HG03558 (cell line): ENCODE measurements around the gene FAHD1.

ENCODE experiments used
- ATAC-seq: cut with Tn5 transposase; IDR thresholded peaks from one replicate; pipeline ENCODE4 v1.9.1; 2021; ENCODE audit warnings: moderate number of reproducible peaks; ENCODE audit not compliant: unreplicated experiment; ENCODE audit errors: extremely low read depth

FAHD1 gene

DNA sequence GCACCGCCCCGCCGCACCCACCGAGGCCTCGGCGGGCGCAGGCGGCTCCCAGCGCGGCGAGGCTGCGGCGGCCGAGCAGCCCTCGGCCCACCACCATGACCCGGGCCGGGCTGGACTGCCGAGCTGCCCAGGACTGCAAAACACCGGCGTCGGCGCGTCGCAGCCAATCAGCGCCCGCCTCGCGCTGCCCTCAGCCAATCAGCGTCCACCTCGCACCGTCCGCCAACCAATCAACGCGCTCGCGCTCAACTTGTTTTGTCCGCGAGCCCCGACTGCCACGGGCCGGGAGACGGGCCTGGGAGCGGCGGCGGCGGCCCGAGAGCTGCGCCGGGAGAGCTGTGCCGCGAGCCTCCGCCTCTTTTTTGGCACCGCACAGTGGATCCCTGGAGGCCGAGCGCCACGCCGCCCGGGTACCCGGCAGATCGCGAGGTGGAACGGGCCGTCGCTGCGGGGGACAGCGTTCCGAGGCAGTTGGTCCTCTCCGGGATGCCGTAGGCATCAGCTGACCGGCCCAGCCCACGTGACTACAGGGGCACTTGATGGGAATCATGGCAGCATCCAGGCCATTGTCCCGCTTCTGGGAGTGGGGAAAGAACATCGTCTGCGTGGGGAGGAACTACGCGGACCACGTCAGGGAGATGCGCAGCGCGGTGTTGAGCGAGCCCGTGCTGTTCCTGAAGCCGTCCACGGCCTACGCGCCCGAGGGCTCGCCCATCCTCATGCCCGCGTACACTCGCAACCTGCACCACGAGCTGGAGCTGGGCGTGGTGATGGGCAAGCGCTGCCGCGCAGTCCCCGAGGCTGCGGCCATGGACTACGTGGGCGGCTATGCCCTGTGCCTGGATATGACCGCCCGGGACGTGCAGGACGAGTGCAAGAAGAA lies at the start of gene FAHD1, which contains the start of gene HAGH:
Gene FAHD1, plus strand, starts transcription at position 516 of the 883 bp plus-strand sequence. Its CDS starts 33 bp downstream, at position 549.
Gene HAGH, minus strand, starts transcription at position 135 of the 883 bp plus-strand sequence. Its CDS starts 38 bp downstream, at position 97.
- peak; percentile 57 for ATAC-seq

DNA sequence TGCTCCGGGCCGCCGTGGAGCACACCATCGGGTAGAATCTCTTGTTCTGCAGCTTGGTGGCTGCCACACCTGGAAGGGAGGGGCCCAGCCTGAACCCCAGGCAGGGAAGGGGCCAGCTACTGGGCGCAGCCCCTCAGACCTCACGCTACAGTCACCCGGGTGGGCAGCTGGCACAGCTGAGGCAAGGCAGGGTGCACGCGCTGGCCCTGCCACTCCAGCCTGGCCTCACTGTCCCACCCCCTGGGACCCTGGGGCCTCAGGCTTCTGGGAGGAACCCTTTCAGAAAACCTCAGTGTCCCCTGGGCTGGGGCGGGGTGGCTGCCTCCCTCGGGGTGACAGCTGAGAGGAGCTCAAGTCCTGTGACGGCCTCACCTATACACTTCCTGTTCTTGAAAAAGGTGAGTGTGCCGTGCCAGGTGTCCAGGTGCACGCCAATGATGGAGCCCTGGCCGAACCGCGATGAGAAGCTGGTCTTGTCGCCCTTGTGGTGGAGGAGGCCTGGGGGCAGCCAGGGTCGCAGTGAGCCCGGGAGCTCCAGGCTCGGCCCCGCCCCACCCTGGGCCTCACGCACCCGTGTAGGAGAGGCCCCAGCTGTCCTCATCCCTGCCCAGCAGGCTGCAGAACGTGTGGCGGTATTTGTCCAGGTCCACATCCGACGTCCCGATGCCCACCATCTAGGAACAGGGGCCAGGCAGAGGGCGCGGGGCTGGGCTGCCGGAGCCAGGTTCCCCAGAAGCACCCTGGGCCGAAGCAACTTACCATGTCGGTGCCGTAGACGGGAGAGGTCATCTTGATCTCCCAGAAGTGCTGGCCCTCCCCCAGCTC lies 49.4 kb upstream of the FAHD1 start:
- ATAC-seq: no peak

DNA sequence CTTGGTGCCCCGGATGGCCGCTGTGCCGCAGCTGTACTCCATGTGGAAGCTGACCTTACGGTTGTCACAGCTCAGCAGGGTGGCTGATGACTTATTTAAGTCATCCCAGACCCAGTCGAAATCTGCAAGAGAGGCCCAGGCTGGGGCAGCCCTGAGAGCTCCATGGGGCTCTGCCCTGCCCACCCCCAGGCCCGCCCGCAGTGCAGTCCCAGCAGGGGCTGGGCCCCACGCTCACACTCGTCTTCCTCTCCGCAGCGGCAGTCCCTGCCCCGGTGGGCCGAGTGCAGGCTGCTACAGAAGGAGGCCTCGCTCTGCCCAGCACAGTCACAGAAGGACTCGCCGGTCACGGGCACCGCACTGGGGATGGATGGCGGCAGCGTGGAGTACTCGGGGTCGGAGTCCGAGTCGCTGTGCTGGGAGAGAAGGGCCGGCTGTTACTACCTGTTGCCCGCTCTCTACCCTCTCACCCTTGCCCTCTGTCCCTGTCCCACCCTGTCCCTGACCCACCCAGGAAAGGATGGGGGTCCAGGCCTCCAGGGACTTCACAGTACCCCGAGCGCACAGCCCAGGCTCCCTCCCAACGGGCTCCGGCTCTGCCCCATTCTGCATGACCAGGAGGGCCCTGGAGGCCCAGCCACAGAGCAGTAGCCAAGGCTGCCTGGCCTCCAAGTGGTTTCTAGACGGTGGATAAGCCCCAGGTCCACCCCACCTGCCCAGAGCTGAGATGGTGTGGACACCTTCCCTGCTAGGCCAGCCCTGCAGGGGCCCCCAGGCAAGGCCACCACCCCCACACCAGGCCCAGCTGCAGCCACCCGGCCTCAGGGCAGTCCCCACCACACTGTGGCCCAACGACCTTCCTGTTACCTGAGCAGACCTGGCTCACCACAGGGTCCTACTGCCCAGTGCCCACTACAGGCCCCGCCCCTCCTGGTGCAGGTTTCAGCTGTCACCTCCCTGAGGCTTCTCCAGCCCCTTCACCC lies 48.5 kb upstream of the FAHD1 start:
- ATAC-seq: no peak

DNA sequence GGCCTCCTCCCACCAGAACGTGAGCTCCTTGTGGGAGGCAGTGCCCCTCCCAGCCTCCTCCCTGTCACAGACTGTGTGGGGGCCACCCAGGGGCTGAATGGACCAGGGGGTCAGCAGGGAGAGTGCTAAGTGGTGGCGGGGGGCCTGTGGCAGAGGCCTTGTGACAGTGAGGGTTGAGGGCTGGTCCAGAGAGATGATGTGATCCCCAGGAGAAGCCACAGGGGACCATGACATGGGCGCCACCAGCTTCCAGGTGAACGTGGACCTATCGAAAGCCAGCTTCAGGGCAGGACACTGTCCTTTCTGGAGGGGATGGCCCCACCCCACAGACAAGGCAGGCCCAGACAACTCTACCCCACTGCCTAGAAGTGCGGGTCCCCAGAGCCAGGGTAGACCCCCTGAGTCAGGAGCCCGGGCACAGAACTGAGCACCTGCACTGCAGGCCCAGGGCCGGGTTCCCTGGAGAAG lies 47.7 kb upstream of the FAHD1 start:
- ATAC-seq: no peak

DNA sequence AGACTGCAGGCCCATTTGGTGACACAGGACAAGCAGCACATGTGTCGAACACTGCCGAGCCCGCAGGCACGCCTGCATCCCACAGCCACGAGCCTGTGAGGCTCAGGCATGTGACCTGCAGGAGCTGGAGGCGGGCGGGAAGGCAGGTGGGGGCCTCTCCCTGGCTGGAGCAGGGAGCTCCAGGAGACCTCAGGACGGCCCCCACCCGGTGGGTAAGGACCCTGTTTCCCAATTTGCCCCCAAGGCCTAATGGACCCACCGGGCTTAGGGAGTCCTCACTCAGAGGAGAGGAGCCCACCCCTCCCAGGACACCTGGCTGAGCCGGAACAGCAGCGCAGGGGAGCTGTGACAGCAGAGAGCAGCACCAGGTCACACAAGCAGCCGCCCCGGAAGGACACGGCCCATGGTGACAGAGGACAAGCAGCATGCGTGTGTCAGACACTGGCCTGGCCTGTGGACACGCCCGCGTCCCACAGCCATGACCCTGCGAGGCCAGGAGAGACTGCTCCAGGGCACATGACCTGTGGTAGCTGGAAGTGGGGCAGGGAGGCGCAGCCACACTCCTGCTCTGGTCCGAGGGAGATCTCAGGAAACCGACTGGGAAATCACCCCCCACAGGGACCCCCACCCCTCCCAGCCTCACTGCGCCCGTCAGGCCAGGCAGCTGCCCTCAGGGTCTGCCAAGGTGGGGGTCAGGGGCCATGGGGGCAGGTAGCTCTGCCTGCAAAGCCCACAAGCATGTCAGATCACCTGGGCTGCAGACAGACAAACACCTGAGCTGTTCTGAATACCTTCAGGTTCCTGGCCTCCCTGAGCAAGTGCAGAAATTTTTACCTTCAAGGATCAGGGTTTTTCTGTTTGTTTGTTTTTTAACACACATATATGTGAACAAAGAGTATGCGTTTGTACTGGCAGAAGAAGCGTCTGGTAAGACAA lies 47.0 kb upstream of the FAHD1 start:
- no peak for ATAC-seq

DNA sequence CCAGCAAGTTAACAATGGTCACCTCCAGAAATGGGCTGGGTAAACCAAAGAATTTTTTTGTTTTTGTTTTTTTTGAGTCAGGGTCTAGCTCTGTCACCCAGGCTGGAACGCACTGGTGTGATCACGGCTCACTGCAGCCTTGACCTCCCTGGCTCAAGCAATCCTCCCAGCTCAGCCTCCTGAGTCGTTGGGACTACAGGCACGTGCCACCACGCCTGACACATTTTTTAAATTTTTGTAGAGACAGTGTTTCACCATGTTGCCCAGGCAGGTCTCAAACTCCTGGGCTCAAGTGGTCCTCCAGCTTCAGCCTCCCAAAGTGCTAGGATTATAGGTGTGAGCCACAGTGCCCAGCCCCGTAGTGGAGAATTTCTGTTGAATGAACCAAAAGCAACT lies 46.3 kb upstream of the FAHD1 start:
- no peak for ATAC-seq

DNA sequence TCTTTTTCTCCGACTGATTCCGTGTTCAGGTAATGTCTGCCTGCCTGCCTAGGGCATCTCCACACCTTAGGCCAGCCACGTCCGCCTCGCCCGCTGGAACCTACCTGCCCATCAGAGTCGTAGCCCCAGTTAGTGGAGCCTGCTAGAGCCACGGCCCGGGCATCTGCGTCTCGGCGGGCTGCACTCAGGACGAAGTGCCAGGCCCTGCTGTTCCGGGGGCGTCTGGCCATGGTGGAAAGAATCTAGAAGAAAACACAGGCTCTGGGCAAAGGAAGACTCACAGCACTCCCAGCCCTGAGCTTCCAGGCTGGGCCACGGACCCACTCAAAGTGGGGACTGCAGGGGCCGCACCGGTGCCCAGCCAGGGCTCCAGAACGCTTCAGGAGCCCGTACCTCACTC lies 45.8 kb upstream of the FAHD1 start:
- no peak for ATAC-seq

DNA sequence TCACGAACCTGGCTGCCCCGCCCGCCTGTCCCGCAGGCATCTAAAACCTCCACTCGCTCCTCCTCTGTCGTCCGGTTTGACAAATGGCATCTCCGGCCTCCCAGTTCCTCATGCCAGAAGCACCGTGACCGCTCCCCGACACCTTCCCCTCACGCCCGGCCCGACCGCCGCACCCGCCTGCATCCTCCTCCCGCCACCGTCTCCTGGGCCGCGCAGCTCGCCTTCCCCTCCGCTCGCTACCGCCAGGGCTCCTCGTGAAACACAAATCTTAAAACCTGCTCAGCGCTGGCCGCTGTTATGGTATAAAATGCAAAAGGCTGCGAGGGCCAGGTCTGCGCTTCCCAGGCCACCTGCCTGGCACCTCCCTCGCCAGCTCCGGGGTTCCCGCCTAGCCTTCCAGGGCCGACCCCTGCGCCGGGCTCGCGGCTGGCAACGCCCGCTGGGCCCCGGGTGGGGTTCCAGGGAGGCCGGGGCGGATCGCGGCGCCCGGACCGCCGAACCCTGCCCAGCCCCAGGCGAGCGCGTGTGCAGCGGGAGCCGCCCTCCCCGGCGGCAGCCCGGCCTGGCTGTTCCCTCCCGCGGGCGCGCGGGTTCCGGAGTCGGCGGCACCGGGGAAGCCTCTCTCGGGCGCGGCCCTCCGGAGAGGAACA lies 45.1 kb upstream of the FAHD1 start:
- no peak for ATAC-seq

DNA sequence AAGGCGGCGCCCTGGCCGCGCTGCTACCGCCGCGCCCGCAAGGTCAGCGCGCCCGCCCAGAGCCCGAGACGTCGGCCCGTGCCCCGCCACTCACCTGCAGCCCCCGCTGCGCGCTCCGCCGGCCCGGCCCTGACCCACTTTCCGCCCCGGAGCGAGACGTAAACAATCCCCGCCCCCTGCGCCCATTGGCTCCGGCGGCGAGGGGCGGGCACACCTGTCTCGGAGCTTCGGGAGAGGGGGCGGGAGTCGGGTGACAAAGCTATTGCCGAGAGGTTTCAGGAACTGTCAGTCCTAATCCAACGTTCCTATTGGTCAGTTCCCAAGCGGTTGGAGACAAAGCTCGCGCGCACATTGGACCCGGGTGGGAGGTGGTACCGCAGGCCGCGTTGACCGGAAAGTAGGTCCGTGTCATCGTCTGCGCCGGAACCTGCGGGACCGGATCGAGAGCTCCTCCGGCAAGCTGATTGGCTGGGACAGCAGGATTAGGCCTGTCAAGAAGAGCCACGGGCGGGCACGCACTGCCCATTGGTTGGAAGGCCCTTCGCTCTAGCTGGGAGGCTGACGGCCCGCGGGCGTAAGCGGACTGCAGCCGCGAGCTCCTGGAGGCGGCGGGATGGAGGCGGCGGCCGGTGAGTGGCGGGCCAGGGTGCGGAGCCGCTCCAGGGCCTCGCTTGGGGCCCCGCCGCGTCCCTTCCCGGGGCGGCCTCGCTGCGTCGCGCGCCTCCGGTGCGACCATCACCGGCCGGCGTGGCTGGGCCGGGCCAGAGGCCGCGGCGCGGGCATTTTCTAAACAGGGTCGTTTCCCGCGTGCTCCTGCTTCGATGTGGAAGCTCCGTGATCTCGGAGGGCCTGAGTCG lies 44.4 kb upstream of the FAHD1 start, which contains the start of the genes NUBP2 and SPSB3:
Gene NUBP2, plus strand, starts transcription at position 553 of the 857 bp plus-strand sequence. Its CDS starts 61 bp downstream, at position 614.
Gene SPSB3, minus strand, starts transcription at position 164 of the 857 bp plus-strand sequence. CDS start 1,088 bp downstream, outside the sequence.
- peak; percentile 69 for ATAC-seq

DNA sequence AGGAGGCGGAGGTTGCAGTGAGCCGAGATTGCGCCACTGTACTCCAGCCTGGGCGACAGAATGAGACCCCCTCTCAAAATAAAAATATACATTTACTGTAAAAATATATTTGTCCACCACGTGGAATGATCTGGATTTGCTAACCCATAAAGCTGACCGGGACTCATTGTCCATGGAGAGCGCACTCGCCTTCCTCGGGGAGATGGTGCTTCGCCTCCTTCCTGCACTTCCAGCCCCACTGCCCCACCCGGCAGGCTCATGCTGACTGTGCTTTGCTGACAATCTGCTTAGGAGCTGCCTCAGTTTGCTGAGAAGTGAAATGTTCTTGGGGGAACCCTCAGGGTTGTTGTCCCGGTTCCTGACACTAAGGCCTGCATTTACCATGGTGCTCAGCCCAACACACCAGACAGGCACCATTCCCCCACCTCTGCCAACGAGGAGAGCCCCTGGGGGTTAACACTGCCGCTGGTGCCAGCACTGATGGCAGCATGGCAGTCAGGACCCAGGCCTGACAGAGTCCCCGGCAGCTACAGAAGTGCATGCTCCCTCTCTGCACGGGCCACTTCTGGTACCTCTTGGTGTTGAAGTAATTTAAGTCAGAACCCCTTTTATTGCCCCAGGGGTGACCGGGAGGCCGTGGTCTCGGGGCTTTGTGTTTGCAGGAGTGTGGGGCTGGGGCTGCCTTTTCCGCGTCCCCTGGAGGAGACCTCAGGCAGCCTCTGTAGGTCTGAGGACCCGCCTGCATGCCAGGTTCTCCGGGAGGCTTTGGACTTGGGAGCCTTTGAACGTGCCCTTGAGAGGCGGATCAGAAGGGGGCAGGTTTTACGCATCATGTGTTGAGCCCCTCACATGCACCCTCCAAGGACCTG lies 41.8 kb upstream of the FAHD1 start:
- no peak for ATAC-seq

DNA sequence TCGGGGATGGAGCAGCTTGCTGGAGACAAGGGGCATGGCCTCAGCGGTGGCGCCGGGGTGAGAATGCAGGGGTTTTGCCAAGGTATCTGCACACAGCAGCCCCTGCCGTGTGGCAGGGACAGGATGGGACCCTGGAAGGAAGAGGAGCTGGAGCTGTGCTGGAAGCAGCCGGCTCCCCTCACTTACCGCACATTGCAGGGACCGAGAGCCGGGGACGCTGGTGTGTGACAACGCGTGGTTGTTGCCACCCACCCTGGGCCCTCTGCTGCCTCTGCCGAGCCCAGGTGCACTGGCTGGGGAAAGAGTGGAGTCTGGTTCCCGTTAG lies 41.2 kb upstream of the FAHD1 start:
- no peak for ATAC-seq

DNA sequence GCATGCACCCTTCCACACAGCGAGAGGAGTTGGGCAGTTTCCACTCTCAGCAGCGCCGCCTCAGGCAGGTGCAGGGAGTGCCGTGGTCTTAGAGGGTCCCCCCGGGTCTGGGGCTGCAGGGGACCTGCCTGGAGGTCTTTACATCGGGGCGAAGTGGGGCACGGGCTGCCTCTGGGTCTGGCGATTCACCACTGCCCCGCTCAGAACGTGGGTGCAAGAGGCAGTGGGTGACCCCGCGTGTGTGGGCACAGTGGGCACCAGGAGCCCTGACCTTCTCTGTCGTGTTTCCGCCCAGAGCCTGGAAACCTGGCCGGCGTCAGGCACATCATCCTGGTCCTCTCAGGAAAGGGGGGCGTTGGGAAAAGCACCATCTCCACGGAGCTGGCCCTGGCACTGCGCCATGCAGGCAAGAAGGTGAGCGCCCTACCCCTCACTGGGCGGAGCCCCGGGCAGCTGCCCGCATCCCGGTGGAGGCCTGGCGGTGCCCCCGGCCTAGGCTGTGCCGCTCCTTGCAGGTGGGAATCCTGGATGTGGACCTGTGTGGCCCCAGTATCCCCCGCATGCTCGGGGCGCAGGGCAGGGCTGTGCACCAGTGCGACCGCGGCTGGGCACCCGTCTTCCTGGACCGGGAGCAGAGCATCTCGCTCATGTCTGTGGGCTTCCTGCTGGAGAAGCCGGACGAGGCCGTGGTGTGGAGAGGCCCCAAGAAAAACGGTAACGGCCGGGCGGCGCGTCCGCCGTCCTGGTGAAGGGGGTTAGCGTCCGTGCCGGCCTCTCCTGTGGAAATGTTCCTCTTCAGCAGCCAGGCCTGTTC lies 40.6 kb upstream of the FAHD1 start:
- no peak for ATAC-seq

DNA sequence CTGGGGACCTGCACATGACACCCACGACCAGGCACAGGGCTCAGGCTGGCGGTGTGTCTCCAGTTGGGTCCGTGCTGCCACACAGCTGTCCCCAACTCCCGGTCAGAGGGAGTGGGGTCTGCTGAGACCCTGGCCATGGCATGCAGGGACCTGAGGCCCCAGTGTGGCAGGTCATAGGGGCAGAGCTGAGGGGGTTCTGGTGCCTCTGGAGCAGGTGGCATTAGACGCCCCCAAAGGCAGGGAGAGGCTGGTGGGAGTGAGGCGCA lies 40.0 kb upstream of the FAHD1 start:
- ATAC-seq: no peak

DNA sequence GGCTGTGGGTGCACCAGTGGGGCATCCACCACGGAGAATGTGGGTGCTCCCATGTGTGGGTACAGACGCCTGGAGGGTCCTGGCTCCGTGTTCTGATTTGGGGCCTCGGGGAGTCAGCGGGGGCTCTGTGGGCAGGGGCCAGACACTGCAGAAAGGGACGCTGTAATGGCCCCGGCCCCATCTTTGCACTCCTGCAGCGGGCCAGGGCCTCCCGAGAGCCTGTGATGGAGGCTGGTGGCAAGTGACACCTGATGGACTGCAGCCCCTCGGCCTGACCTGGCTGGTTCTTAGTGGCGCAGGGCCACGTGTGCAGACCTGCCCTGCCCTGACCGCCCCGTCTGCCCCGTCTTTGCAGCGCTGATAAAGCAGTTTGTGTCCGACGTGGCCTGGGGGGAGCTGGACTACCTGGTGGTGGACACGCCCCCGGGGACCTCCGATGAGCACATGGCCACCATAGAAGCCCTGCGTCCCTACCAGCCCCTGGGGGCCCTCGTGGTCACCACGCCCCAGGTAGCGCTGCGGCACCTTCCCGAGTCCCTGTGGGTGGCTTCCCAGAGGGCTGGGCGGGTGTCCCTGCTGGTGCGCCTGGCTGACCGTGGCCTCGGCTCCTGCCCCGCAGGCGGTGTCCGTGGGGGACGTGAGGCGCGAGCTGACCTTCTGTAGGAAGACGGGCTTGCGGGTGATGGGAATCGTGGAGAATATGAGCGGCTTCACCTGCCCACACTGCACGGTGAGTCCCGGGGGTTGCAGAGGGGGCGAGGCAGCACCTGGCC lies 39.5 kb upstream of the FAHD1 start:
- ATAC-seq: no peak

DNA sequence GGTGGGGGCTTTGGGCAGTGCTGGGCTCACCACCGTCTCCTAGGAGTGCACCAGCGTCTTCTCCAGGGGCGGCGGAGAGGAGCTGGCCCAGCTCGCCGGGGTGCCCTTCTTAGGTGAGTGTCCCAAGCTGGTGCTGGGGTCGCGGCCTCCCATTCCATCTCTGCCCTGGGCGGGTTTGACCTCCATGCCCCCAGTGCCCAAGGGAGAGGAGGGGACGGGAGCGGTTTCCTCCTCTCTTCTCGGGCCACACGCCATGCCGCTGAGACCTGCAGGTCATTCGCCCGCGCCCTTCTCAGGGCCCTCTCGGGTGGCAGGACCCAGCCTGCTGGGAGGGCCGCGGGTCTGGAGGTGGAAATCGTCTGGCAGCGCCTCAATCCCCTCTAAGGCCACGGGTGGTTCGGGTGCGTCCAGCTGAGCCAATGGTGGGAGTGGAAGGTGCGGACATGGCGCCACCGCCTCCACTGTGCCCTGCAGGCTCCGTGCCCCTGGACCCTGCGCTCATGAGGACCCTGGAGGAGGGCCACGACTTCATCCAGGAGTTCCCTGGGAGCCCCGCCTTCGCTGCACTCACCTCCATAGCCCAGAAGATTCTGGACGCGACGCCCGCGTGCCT lies 38.8 kb upstream of the FAHD1 start:
- ATAC-seq: no peak
